GDM1 (cell line): ENCODE measurements around the gene KRT9.

ENCODE experiments used
- DNase-seq: peaks from one replicate; lab custom pipeline; 2025; lab: John Stamatoyannopoulos, UW

KRT9 gene

GRCh38 chr17:41528959-41529353, 42.9 kb downstream of the KRT9 start:
- no peak for DNase-seq

GRCh38 chr17:41527063-41528023, 44.5 kb downstream of the KRT9 start:
- no peak for DNase-seq

- DNase-seq: no peak
Observed at GRCh38 chr17:41524261-41524660, 47.6 kb downstream of the KRT9 start.

- no peak for DNase-seq
Observed at GRCh38 chr17:41523787-41524186, 48.1 kb downstream of the KRT9 start.

GRCh38 chr17:41523225-41523593, 48.6 kb downstream of the KRT9 start:
- no peak for DNase-seq

- DNase-seq: no peak
Observed at GRCh38 chr17:41522301-41523224, 49.3 kb downstream of the KRT9 start.

- DNase-seq: no peak
Observed at GRCh38 chr17:41521574-41522261, 50.1 kb downstream of the KRT9 start.

GRCh38 chr17:41520821-41521521, 50.9 kb downstream of the KRT9 start:
- no peak for DNase-seq

- no peak for DNase-seq
Observed at GRCh38 chr17:41519501-41520224, 52.2 kb downstream of the KRT9 start.

GRCh38 chr17:41518789-41519449, 52.9 kb downstream of the KRT9 start, which contains the start of gene KRT15:
TSS of gene KRT15 (minus strand) at chr17:41518890. CDS start at chr17:41518827, 63 bp downstream.
- no peak for DNase-seq

- DNase-seq: no peak
Observed at GRCh38 chr17:41518031-41518430, 53.8 kb downstream of the KRT9 start.

- DNase-seq: no peak
Observed at GRCh38 chr17:41516830-41517283, 55.0 kb downstream of the KRT9 start.

- no peak for DNase-seq
Observed at GRCh38 chr17:41516147-41516829, 55.6 kb downstream of the KRT9 start.
